SHP77 treated with DMSO at 0.1 percent for 48 hours (cell line): ENCODE results near the gene MED15.
"Not testable (repeated sequence)": the region's sequence is repeated elsewhere in the genome, so short reads cannot be mapped to it uniquely, and the experiment has no call there.

Experiments
- DNase-seq: peaks from one replicate; lab custom pipeline; 2025; lab: John Stamatoyannopoulos, UW

The MED15 gene

GRCh38 chr22:20484948-20485683 lies 22.3 kb upstream of the MED15 start:
- no peak for DNase-seq

- no peak for DNase-seq
These were observed 21.2 kb upstream of the MED15 start for GRCh38 chr22:20486229-20486628.

GRCh38 chr22:20487715-20488114 lies 19.7 kb upstream of the MED15 start:
- DNase-seq, result no peak

GRCh38 chr22:20488946-20489345 lies 18.5 kb upstream of the MED15 start:
- DNase-seq, result no peak

GRCh38 chr22:20490183-20490940 lies 17.0 kb upstream of the MED15 start:
- no peak for DNase-seq

GRCh38 chr22:20490941-20491307 lies 16.5 kb upstream of the MED15 start:
- DNase-seq, result no peak

- no peak for DNase-seq
These were observed 16.1 kb upstream of the MED15 start for GRCh38 chr22:20491346-20491745.

- no peak for DNase-seq
These were observed 12.2 kb upstream of the MED15 start, which contains the start of gene KLHL22 for GRCh38 chr22:20494978-20495860. Gene KLHL22, minus strand, starts transcription at chr22:20495795. Its CDS starts 6,584 bp downstream, at chr22:20489211.

GRCh38 chr22:20495861-20496681 lies 11.3 kb upstream of the MED15 start:
- peak; percentile 60 for DNase-seq

GRCh38 chr22:20497426-20497825 lies 10.0 kb upstream of the MED15 start:
- DNase-seq, result no peak

- no peak for DNase-seq
These were observed 8.5 kb upstream of the MED15 start for GRCh38 chr22:20498913-20499312.

- DNase-seq, result no peak
These were observed 7.6 kb upstream of the MED15 start for GRCh38 chr22:20499769-20500168.

GRCh38 chr22:20503816-20504215 lies 3.6 kb upstream of the MED15 start:
- DNase-seq, result no peak

- not testable (repeated sequence) for DNase-seq
These were observed 3.0 kb upstream of the MED15 start for GRCh38 chr22:20504293-20504922.

GRCh38 chr22:20506543-20507252 lies 712 bp upstream of the MED15 start:
- no peak for DNase-seq

- not testable (repeated sequence) for DNase-seq
These were observed 801 bp downstream of the MED15 start for GRCh38 chr22:20508067-20508755.

GRCh38 chr22:20508815-20509271 lies 1.4 kb downstream of the MED15 start:
- no peak for DNase-seq

GRCh38 chr22:20509344-20510047 lies 2.1 kb downstream of the MED15 start:
- DNase-seq, result no peak
